Endothelial cell (in vitro differentiated cells): ENCODE data around the gene GP1BB. TPM values are rescaled to one million over a fixed set of nuclear protein-coding genes. Genes with fewer than 3 reads are reported as not detected.

Experiments
- DNase-seq: peaks from one replicate; pipeline ENCODE4 v3.0.0; 2021; ENCODE audit warnings: low spot score
- H3K27ac Mint-ChIP-seq: one replicate; pipeline ENCODE4 v1.8.0; 2021; ENCODE audit warnings: mixed read lengths, inconsistent platforms; ENCODE audit not compliant: unreplicated experiment
- H3K27me3 Mint-ChIP-seq: one replicate; pipeline ENCODE4 v1.8.0; 2021; ENCODE audit warnings: mild to moderate bottlenecking, moderate library complexity, mixed read lengths, inconsistent platforms; ENCODE audit not compliant: unreplicated experiment
- H3K36me3 Mint-ChIP-seq: one replicate; pipeline ENCODE4 v1.8.0; 2021; ENCODE audit warnings: mild to moderate bottlenecking, low read depth, mixed read lengths, inconsistent platforms; ENCODE audit not compliant: unreplicated experiment
- H3K4me1 Mint-ChIP-seq: one replicate; pipeline ENCODE4 v1.8.0; 2021; ENCODE audit warnings: mild to moderate bottlenecking, mixed read lengths, inconsistent platforms; ENCODE audit not compliant: unreplicated experiment
- H3K4me3 Mint-ChIP-seq: one replicate; pipeline ENCODE4 v1.8.0; 2021; ENCODE audit warnings: mild to moderate bottlenecking, mixed read lengths, inconsistent platforms; ENCODE audit not compliant: unreplicated experiment
- H3K9me3 Mint-ChIP-seq: one replicate; pipeline ENCODE4 v1.8.0; 2021; ENCODE audit warnings: mixed read lengths, inconsistent platforms; ENCODE audit not compliant: unreplicated experiment
- total RNA-seq: library from RNA; stranded (reverse); fragmentation: NEBNext Ultra II Directional; extraction: Animal tissue kit (Norgen Biotek cat#: 25700); gene quantifications from one replicate; pipeline ENCODE4 v1.2.1, GENCODE V29; 2021; ENCODE audit not compliant: unreplicated experiment
- TF ChIP-seq, protein P1 (sequence below): fragments of 200-600 bp; sonication (generic); IDR thresholded peaks from one replicate; pipeline ENCODE4 v1.5.0; 2021; ENCODE audit warnings: antibody characterized with exemption; ENCODE audit not compliant: unreplicated experiment

GP1BB gene
- total RNA-seq, 1 donor from 2014 or later = not detected

DNA sequence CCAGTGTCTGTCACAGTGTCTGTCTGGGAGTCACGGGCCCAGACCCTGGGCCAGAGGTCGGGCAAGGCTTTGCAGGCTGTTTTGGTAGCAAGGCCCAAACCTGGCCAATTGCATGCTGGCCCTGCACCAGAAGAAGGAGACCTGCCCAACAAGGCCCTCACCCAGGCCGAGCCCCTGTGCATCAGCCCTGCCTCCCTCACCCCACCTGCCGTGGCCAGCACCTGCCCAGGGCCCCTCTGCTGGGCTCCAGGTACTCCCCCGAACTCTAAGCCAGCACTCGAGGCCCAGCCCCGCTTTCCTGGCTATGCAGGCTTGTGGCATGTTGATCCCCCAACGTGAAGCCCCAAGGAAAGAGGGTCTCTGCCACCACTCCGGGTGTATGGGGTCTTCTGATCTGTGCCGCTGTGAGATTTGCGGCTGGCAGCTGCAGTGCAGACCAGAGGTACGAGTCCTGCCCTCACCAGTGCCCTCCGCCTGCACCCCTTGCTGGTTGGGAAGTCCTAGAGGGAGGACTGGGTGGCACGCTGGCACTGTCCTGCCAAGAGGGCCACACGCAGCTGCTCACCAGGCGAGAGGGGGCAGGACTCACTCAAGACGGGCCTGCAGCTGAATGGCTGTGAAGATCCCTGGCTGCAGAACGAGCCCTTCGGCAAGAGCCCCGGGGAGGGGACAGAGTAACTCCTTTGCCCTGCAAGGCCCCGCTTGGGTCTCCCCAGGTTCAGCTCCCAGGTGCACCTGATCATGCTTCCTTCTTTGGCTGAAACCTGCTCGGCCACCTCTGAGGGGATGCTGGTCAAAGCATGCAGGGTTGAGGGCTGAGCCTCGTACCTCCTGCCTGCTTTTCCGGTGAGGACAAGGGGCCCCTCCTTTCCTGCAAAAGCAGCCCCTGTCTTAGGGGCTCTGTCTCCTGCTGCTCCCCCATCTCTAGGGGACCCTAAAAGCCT is 15.7 kb upstream of the GP1BB start:
- no peaks in the 10 kb centered on the region for H3K36me3 Mint-ChIP-seq
- no peaks in the 10 kb centered on the region for H3K4me1 Mint-ChIP-seq
- H3K27ac Mint-ChIP-seq = no peak overlapping the region
- H3K9me3 Mint-ChIP-seq = no peaks in the 10 kb centered on the region
- DNase-seq = no peak
- no peak overlapping the region for H3K4me3 Mint-ChIP-seq
- H3K27me3 Mint-ChIP-seq = peaks cover 6% of the 10 kb centered on the region
- TF ChIP-seq, protein P1, sequence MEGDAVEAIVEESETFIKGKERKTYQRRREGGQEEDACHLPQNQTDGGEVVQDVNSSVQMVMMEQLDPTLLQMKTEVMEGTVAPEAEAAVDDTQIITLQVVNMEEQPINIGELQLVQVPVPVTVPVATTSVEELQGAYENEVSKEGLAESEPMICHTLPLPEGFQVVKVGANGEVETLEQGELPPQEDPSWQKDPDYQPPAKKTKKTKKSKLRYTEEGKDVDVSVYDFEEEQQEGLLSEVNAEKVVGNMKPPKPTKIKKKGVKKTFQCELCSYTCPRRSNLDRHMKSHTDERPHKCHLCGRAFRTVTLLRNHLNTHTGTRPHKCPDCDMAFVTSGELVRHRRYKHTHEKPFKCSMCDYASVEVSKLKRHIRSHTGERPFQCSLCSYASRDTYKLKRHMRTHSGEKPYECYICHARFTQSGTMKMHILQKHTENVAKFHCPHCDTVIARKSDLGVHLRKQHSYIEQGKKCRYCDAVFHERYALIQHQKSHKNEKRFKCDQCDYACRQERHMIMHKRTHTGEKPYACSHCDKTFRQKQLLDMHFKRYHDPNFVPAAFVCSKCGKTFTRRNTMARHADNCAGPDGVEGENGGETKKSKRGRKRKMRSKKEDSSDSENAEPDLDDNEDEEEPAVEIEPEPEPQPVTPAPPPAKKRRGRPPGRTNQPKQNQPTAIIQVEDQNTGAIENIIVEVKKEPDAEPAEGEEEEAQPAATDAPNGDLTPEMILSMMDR = no peak

DNA sequence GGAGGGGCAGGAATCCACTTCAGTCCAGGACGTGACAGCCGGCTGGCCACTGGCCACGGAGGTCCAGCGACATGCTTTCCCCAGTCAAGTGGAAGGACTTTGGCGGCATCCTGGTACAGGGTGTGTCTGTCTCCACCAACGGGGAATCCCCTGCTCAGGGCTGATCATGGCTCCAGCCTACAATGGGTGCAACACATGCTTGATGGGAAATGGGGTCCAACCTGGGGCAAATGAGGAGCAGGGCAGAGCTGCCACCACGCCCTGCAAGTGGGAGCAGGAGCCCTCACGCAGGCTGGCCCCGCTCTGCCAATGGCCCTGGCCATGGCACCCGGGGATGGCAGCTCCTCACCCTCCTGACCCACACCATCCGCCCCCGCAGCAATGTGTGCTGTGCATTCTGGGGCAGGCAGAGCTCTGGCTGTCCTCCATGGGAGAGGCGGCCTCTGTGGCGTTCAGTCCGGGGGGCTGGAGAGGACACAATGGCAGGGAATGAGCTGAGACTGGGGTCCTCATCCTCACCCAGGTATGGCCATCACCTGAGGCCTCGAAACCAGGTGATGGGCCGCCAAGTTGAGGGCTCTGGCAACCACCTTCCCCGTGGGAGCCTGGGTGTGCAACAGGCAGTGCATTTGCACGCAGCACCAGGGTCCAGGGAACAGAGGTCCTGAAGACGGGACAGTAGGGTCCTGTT is 14.9 kb upstream of the GP1BB start:
- H3K27ac Mint-ChIP-seq = no peak overlapping the region
- no peak for DNase-seq
- TF ChIP-seq, protein P1 = no peak

DNA sequence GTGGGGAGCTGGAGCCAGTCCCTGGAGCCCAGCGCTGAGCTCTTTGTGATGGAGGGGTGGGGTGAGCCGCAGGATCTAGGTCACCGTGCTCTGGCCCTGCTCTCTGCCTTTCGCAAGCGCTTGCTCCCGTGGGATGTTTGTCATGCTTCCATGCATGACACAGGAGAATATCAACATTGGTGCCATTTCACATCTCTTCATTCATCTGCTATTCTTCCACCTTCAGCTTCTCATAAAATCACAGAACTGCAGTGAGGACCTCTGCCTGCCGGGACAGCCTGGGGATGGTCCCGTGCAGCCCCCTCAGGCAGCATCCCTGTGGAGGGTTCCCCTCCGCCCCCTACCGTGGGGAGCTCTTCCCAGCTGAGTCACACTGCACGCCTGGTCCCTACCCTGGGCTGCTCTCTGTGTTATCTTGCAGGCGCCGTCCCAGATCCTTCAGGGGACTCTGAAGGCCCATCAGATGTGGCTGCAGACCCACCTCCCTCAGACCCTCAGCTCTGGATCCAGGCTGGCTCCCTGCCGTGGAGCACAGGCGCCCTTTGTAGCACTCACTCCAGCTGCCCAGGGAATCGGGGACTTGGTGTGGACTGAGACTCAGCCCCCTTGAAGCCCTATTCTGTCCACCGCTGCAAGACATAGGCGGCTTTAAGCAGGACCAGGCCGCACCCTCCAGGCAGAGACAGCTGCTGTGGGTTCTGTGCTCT is 14.1 kb upstream of the GP1BB start:
- H3K27me3 Mint-ChIP-seq = peaks cover 14% of the 10 kb centered on the region
- DNase-seq = no peak
- no peaks in the 10 kb centered on the region for H3K36me3 Mint-ChIP-seq
- no peaks in the 10 kb centered on the region for H3K9me3 Mint-ChIP-seq
- H3K4me3 Mint-ChIP-seq = no peak overlapping the region
- H3K4me1 Mint-ChIP-seq = no peaks in the 10 kb centered on the region
- TF ChIP-seq, protein P1 = no peak
- no peak overlapping the region for H3K27ac Mint-ChIP-seq

More for the DNA sequence above, 14.9 kb upstream of the GP1BB start:
- no peaks in the 10 kb centered on the region for H3K4me1 Mint-ChIP-seq
- H3K27me3 Mint-ChIP-seq = peaks cover 11% of the 10 kb centered on the region
- H3K9me3 Mint-ChIP-seq = no peaks in the 10 kb centered on the region
- H3K4me3 Mint-ChIP-seq = no peak overlapping the region
- H3K36me3 Mint-ChIP-seq = no peaks in the 10 kb centered on the region

DNA sequence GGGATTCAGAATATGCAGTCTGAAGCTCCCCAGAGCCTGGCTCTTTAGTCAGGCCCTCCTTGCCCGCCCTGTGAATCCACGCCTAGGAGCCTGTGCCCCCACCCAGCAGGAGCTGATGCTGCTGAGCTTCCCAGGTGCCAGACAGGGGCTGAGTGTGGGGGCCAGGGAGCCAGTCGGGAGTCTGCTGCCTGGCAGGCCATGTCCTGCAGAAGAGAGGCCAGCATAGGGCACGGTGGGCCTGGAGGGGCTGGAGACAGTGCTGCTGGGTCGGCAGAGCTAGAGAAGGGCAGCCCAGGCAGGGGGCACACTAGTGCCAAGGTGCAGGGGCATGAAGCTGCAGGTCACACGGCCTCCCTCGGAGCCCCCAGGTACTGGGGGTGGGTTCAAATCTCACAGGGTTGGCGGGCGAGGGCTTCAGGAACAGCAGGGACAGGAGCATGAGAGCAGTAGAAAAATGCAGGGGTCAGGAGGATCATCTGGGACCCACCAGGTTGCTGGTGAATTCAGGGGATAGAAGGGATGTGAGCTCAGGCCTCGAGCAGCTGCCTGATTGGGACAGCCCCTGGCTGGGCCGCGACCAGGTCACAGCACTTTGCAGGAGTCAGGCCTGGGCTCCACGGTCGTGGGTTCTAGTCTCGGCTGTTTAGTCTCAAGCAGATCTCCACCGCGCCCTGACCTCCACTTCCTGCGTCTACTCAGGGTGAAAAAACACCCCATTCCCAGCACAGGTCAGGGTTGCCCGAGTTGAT is 13.1 kb upstream of the GP1BB start:
- Mint-ChIP-seq H3K9me3 (no peaks in the 10 kb centered on the region), H3K4me1 (no peaks in the 10 kb centered on the region), H3K36me3 (no peaks in the 10 kb centered on the region), H3K27ac (no peak overlapping the region), H3K27me3 (peaks cover 14% of the 10 kb centered on the region), H3K4me3 (no peak overlapping the region)
- TF ChIP-seq, protein P1 = no peak
- DNase-seq = no peak
